ENCODE data around the gene L2HGDH. TPM values are rescaled to one million over a fixed set of nuclear protein-coding genes. Genes with fewer than 3 reads are reported as not detected.

The L2HGDH gene
- total RNA-seq, 3 donors from 2014 or later: 3.8 to 6.9 (median 6.3) TPM

DNA sequence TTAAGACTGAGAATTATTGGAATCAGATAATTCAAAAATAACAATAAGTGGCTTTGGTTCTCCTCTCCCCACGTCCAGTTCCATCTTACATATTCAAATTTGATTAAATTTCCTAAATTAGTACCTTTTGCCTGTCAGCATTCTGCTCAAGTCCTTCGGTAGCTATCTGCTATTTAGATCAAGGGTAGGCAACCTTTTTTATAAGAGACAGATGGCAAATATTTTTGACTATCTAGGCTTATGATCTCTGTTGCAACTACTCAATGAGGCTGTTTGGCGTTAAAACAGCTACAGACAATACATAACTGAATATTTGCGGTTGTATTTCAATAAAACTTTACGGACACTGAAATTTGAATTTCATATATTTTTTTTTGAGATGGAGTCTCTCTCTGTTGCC is 21.7 kb downstream of the L2HGDH start:
- intact Hi-C loops (cut with DNase I; ENCODE audit: low total_unique reads): no loop called here
- Histone ChIP-seq H3K9me3 (no peaks in the 10 kb centered on the region), H3K4me1 (no peaks in the 10 kb centered on the region), H3K4me3 (no peak overlapping the region), H3K27ac (no peak overlapping the region), H3K36me3 (no peaks in the 10 kb centered on the region), H3K27me3 (no peaks in the 10 kb centered on the region)
- no peak for TF ChIP-seq POLR2A (IDR thresholded peaks at IDR 0.05)
- TF ChIP-seq POLR2AphosphoS5 (IDR thresholded peaks at IDR 0.05): no peak
- no peak for TF ChIP-seq CTCF (IDR thresholded peaks at IDR 0.05)
- DNase-seq (ENCODE audit: low spot score in 2 of 2): no peak

GRCh38 chr14:50288146-50288545 is 23.9 kb downstream of the L2HGDH start:
- no peaks in the 10 kb centered on the region for H3K36me3 ChIP-seq
- H3K9me3 ChIP-seq: no peaks in the 10 kb centered on the region
- intact Hi-C loops (cut with DNase I; ENCODE audit: low total_unique reads): no loop called here
- TF ChIP-seq POLR2A (IDR thresholded peaks at IDR 0.05) (no peak), POLR2AphosphoS5 (IDR thresholded peaks at IDR 0.05) (no peak), CTCF (IDR thresholded peaks at IDR 0.05) (no peak)
- no peaks in the 10 kb centered on the region for H3K27me3 ChIP-seq
- DNase-seq (ENCODE audit: low spot score in 2 of 2): no peak
- H3K27ac ChIP-seq: no peak overlapping the region
- H3K4me3 ChIP-seq: no peak overlapping the region
- no peaks in the 10 kb centered on the region for H3K4me1 ChIP-seq

- intact Hi-C loops (cut with DNase I; ENCODE audit: low total_unique reads): no loop called here
- no peak overlapping the region for H3K4me3 ChIP-seq
- H3K27ac ChIP-seq: no peak overlapping the region
- H3K4me1 ChIP-seq: no peaks in the 10 kb centered on the region
- no peaks in the 10 kb centered on the region for H3K9me3 ChIP-seq
- DNase-seq (ENCODE audit: low spot score in 2 of 2): no peak
- no peaks in the 10 kb centered on the region for H3K27me3 ChIP-seq
- TF ChIP-seq POLR2AphosphoS5 (IDR thresholded peaks at IDR 0.05) (no peak), CTCF (IDR thresholded peaks at IDR 0.05) (no peak), POLR2A (IDR thresholded peaks at IDR 0.05) (no peak)
- no peaks in the 10 kb centered on the region for H3K36me3 ChIP-seq
Observed at GRCh38 chr14:50285861-50286260, 26.2 kb downstream of the L2HGDH start.

DNA sequence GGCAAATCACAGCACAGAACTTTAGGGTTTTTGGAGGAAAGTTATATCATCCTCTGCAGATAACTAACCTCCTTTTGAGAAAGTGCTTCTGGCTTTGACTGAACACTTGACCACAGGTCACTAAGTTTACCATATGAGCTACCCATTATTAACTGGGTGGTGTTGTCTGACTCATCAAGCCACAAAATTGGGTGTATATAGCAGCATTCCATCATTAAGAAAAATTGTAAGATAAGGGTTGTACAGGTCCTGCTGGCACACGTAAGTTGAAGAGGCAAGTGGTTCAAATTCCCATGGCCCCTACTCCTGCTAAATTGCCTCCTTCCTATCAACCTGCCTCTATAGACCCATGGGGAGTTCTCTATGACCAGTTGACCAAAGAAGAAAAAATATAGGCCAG is 39.5 kb downstream of the L2HGDH start:
- DNase-seq (ENCODE audit: low spot score in 2 of 2): no peak
- Histone ChIP-seq H3K27ac (no peak overlapping the region), H3K36me3 (no peaks in the 10 kb centered on the region), H3K9me3 (no peaks in the 10 kb centered on the region), H3K27me3 (no peaks in the 10 kb centered on the region), H3K4me1 (no peaks in the 10 kb centered on the region), H3K4me3 (no peak overlapping the region)
- intact Hi-C loops (cut with DNase I; ENCODE audit: low total_unique reads): no loop called here
- no peak for TF ChIP-seq POLR2AphosphoS5 (IDR thresholded peaks at IDR 0.05)
- TF ChIP-seq POLR2A (IDR thresholded peaks at IDR 0.05): no peak
- TF ChIP-seq CTCF (IDR thresholded peaks at IDR 0.05): no peak

GRCh38 chr14:50270932-50271331 is 41.1 kb downstream of the L2HGDH start:
- Histone ChIP-seq H3K27ac (no peak overlapping the region), H3K4me3 (no peak overlapping the region), H3K36me3 (no peaks in the 10 kb centered on the region), H3K9me3 (no peaks in the 10 kb centered on the region), H3K4me1 (no peaks in the 10 kb centered on the region), H3K27me3 (no peaks in the 10 kb centered on the region)
- DNase-seq (ENCODE audit: low spot score in 2 of 2): no peak
- intact Hi-C loops (cut with DNase I; ENCODE audit: low total_unique reads): no loop called here
- TF ChIP-seq CTCF (IDR thresholded peaks at IDR 0.05) (no peak), POLR2AphosphoS5 (IDR thresholded peaks at IDR 0.05) (no peak), POLR2A (IDR thresholded peaks at IDR 0.05) (no peak)

All from breast epithelium (tissue), 4 donors.